AG08395 (cell line): ENCODE data around the gene LRRC72.

Experiments
- DNase-seq: peaks from one replicate; pipeline ENCODE4 v3.0.0; 2012; ENCODE audit warnings: mixed read lengths, low spot score

LRRC72 gene

GRCh38 chr7:16627236-16627635 is 100.6 kb downstream of the LRRC72 start:
- DNase-seq = peak; percentile 60

GRCh38 chr7:16630654-16631053 is 104.0 kb downstream of the LRRC72 start:
- no peak for DNase-seq
